ENCODE results near the gene RBMS1. TPM values are rescaled to one million over a fixed set of nuclear protein-coding genes. Genes with fewer than 3 reads are reported as not detected.

RBMS1 gene
- total and polyA plus RNA-seq, 12 donors: 22.6 to 77.7 (median 59.0) TPM

DNA sequence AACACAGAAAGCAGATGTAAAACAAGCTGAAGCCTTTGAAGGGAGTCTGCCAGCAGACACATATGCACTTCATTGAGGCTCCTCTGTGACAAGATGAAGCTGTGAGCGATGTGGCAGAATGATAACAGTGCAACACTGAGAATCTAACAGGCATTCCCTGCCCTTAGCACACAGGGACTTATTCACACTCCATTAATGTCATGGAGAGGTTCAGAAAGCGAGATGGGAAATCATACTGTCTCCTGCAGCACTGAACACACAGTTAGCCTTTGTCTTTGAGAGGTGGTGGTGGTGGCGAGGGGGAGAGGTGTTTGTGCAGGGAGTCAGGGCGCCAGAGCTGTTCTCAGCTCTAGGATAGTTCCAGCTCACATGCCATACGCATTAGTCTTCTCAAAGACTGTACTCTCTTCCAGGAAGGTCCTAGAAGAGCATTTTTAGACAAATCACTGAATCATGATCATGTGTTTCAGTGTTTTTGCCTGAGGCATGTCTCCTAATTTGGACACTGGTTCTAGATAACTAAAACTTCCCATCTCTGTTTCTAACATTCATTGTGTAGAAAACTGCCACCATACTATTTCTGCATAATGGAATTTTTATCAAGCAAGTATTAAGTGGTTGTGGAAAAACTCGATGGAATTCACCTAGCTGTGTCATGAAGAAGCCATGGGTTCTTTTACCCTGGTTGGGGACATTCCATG lies 200.1 kb downstream of the RBMS1 start:
- peak in 5 of 8 donors; percentile 31 to 46 (median 32) for ATAC-seq

DNA sequence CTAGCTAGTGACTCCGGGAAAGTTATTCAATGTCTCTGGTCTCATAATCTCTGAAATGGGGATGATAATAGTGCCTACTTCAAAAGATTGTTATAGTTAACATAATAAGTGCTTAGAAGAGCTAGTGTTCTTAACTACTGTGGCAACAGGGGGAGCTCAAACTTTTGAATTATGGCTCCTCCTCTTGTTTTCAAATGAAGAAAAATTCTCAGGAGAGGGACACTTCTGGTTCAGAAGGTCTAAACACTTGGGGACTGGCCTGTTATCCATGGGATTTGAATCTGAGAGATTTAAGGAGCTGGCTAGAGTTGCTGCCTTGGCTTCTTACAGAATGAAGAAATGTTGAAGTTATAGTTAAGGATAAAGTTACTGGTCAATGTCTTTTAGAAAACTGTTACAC lies 201.4 kb downstream of the RBMS1 start:
- H3K27ac ChIP-seq: peak overlapping the region in 5 of 10 donors; percentile 49 to 73 (median 59)
- intact Hi-C loops (cut with DNase I): loop anchor here in 1 of 10 donors (10.0 kb wide), 1 partner anchor 683 kb away; no protein-coding TSS in a partner anchor
- 70 to 83% methylated on average over 1 of the region's 1 CpG for WGBS, 2 donors
- no peak overlapping the region for H3K4me3 ChIP-seq
- DNase-seq (no peak), ATAC-seq (peak in 2 of 8 donors; percentile 18 to 41)
- H3K36me3 ChIP-seq: peaks cover 0 to 81% (median 5%) of the 10 kb centered on the region in 9 donors
- peaks cover 7 to 95% (median 90%) of the 10 kb centered on the region in 9 donors for H3K4me1 ChIP-seq
- H3K9me3 ChIP-seq: no peaks in the 10 kb centered on the region
- TF ChIP-seq, protein P1, sequence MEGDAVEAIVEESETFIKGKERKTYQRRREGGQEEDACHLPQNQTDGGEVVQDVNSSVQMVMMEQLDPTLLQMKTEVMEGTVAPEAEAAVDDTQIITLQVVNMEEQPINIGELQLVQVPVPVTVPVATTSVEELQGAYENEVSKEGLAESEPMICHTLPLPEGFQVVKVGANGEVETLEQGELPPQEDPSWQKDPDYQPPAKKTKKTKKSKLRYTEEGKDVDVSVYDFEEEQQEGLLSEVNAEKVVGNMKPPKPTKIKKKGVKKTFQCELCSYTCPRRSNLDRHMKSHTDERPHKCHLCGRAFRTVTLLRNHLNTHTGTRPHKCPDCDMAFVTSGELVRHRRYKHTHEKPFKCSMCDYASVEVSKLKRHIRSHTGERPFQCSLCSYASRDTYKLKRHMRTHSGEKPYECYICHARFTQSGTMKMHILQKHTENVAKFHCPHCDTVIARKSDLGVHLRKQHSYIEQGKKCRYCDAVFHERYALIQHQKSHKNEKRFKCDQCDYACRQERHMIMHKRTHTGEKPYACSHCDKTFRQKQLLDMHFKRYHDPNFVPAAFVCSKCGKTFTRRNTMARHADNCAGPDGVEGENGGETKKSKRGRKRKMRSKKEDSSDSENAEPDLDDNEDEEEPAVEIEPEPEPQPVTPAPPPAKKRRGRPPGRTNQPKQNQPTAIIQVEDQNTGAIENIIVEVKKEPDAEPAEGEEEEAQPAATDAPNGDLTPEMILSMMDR (IDR thresholded peaks at IDR 0.05): peak in 4 of 9 donors; percentile 23 to 37 (median 32)
- H3K27me3 ChIP-seq: no peaks in the 10 kb centered on the region

More for the DNA sequence above, 200.1 kb downstream of the RBMS1 start:
- H3K4me1 ChIP-seq: peaks cover 3 to 88% (median 79%) of the 10 kb centered on the region in 9 donors
- no peak overlapping the region for H3K4me3 ChIP-seq
- no peak for DNase-seq
- peak overlapping the region in 7 of 10 donors; percentile 27 to 73 (median 59) for H3K27ac ChIP-seq
- H3K27me3 ChIP-seq: no peaks in the 10 kb centered on the region
- TF ChIP-seq, protein P1 (IDR thresholded peaks at IDR 0.05): no peak
- intact Hi-C loops (cut with DNase I): loop anchor here in 1 of 10 donors (10.0 kb wide), 1 partner anchor 681 kb away; no protein-coding TSS in a partner anchor
- WGBS, 2 donors: 78 to 79% methylated on average over 6 of the region's 6 CpGs
- no peaks in the 10 kb centered on the region for H3K9me3 ChIP-seq
- peaks cover 0 to 84% (median 5%) of the 10 kb centered on the region in 9 donors for H3K36me3 ChIP-seq

DNA sequence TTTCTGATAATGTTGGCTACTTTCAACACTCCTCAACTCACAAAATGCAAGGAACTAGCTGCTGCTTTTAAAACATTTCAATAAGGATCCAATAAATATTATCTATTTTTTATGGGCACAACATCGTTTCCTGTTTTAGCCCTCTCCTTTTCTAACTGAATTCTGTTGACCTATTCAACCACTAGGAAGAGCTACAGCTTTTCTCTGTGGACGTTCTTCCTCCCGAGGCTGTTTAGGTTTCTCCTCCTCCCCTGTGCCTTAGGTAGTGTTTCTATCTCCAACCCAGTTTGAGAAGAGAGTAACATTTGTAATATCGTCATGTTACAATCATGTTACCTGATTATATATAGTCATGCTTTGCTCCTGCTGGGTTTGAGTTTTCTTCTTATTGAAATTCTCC lies 202.2 kb downstream of the RBMS1 start:
- Histone ChIP-seq H3K27ac (peak overlapping the region in 6 of 10 donors; percentile 5 to 73 (median 50)), H3K4me1 (peaks cover 7 to 95% (median 89%) of the 10 kb centered on the region in 9 donors), H3K4me3 (no peak overlapping the region), H3K36me3 (peaks cover 0 to 81% (median 6%) of the 10 kb centered on the region in 9 donors), H3K27me3 (no peaks in the 10 kb centered on the region), H3K9me3 (no peaks in the 10 kb centered on the region)
- DNase-seq (no peak), ATAC-seq (peak in 1 of 8 donors; percentile 42)
- TF ChIP-seq, protein P1 (IDR thresholded peaks at IDR 0.05): peak in 5 of 9 donors; percentile 16 to 52 (median 33)
- 36 to 38% methylated on average over 4 of the region's 4 CpGs for WGBS, 2 donors
- intact Hi-C loops (cut with DNase I): loop anchor here in 1 of 10 donors (10.0 kb wide), 1 partner anchor 683 kb away; no protein-coding TSS in a partner anchor

DNA sequence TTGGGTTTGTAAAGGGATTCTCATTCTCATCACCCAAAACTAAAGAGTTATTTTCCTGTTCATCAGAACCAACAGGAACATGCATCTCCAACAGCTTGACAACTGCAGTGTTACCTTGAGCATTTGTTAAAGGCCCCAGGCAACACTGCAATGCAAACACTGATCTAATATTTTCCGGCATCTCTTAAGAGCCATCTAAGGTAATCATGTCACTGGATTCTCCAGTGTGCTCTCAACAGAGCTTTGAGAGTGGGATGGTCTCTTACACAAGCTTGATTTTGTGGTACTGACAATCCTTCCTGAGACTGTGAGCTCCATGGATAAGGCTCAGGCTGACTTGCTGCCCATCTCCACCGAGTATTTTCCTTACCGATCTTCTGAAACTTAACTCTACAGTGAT lies 203.0 kb downstream of the RBMS1 start:
- DNase-seq: no peak
- peak in 1 of 8 donors; percentile 31 for ATAC-seq
- no peaks in the 10 kb centered on the region for H3K27me3 ChIP-seq
- peaks cover 7 to 88% (median 82%) of the 10 kb centered on the region in 9 donors for H3K4me1 ChIP-seq
- intact Hi-C loops (cut with DNase I): loop anchor here in 1 of 10 donors (10.0 kb wide), 1 partner anchor 684 kb away; no protein-coding TSS in a partner anchor
- no peaks in the 10 kb centered on the region for H3K9me3 ChIP-seq
- TF ChIP-seq, protein P1 (IDR thresholded peaks at IDR 0.05): no peak
- no peak overlapping the region for H3K4me3 ChIP-seq
- peaks cover 0 to 81% (median 12%) of the 10 kb centered on the region in 9 donors for H3K36me3 ChIP-seq
- 68% methylated on average over 3 of the region's 3 CpGs for WGBS, 2 donors
- H3K27ac ChIP-seq: peak overlapping the region in 8 of 10 donors; percentile 5 to 73 (median 40)
